GM18526 (cell line): ENCODE measurements around the gene CACNA1E.

Experiments
- POLR2A ChIP-seq: IDR thresholded peaks from 3 replicates; pipeline ENCODE4 v1.6.1; 2011; ENCODE audit not compliant: insufficient read length; ENCODE audit errors: extremely low read depth

CACNA1E gene

GRCh38 chr1:181531441-181531840 is 48.1 kb downstream of the CACNA1E start:
- TF ChIP-seq POLR2A, result no peak

- no peak for TF ChIP-seq POLR2A
Observed at GRCh38 chr1:181531951-181532600, 48.8 kb downstream of the CACNA1E start.

- no peak for TF ChIP-seq POLR2A
Observed at GRCh38 chr1:181538836-181539235, 55.5 kb downstream of the CACNA1E start.

GRCh38 chr1:181541458-181541857 is 58.1 kb downstream of the CACNA1E start:
- TF ChIP-seq POLR2A, result no peak

GRCh38 chr1:181541947-181542346 is 58.6 kb downstream of the CACNA1E start:
- no peak for TF ChIP-seq POLR2A

- TF ChIP-seq POLR2A, result no peak
Observed at GRCh38 chr1:181545395-181545794, 62.1 kb downstream of the CACNA1E start.

- TF ChIP-seq POLR2A, result no peak
Observed at GRCh38 chr1:181548497-181548896, 65.2 kb downstream of the CACNA1E start.

GRCh38 chr1:181551249-181551648 is 67.9 kb downstream of the CACNA1E start:
- TF ChIP-seq POLR2A, result no peak

GRCh38 chr1:181551754-181552153 is 68.4 kb downstream of the CACNA1E start:
- TF ChIP-seq POLR2A, result no peak

GRCh38 chr1:181554465-181554864 is 71.1 kb downstream of the CACNA1E start:
- TF ChIP-seq POLR2A, result no peak

- no peak for TF ChIP-seq POLR2A
Observed at GRCh38 chr1:181556631-181557030, 73.3 kb downstream of the CACNA1E start.

- no peak for TF ChIP-seq POLR2A
Observed at GRCh38 chr1:181557313-181557712, 74.0 kb downstream of the CACNA1E start.

GRCh38 chr1:181558416-181558815 is 75.1 kb downstream of the CACNA1E start:
- TF ChIP-seq POLR2A, result no peak

- TF ChIP-seq POLR2A, result no peak
Observed at GRCh38 chr1:181559142-181559541, 75.8 kb downstream of the CACNA1E start.

GRCh38 chr1:181562395-181562794 is 79.1 kb downstream of the CACNA1E start:
- TF ChIP-seq POLR2A, result no peak

GRCh38 chr1:181568736-181569135 is 85.4 kb downstream of the CACNA1E start:
- no peak for TF ChIP-seq POLR2A

GRCh38 chr1:181577475-181577874 is 94.2 kb downstream of the CACNA1E start:
- TF ChIP-seq POLR2A, result no peak
